ENCODE results near the gene ADGRD2.

The ADGRD2 gene

DNA sequence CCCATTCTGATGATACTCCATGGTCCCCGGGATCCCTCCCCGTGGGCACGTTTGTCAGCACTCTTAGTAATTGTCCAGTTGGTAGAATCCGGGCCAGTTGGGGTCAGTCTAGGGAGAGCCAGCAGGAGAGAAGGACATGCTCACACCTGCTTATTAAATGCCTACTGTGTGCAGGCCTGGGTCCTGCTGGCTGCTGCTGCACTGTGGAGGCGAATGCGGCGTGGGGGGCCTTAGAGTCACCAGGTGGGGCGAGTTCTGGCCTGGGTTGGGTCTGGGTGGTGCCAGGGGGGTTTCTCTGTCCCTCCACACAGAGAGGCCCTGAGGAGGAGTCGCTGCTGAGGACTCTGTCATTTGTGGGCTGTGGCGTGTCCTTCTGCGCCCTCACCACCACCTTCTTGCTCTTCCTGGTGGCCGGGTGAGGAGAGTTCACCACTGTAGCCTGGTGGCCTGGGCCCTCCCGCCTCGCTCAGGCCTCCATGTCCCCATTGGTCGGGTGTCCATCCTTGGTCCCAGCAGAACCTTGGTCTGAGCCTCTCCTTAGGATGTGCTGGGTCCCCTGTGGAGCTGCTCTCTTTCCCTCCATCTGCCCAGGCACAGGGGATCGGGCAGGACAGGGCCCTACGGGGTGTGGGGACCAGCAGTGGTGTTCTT is 17.3 kb downstream of the ADGRD2 start:
- Histone ChIP-seq H3K4me3 (no peak overlapping the region), H3K27ac (no peak overlapping the region)
- no peak for DNase-seq (ENCODE audit: low spot score)
- TF ChIP-seq, protein P1, sequence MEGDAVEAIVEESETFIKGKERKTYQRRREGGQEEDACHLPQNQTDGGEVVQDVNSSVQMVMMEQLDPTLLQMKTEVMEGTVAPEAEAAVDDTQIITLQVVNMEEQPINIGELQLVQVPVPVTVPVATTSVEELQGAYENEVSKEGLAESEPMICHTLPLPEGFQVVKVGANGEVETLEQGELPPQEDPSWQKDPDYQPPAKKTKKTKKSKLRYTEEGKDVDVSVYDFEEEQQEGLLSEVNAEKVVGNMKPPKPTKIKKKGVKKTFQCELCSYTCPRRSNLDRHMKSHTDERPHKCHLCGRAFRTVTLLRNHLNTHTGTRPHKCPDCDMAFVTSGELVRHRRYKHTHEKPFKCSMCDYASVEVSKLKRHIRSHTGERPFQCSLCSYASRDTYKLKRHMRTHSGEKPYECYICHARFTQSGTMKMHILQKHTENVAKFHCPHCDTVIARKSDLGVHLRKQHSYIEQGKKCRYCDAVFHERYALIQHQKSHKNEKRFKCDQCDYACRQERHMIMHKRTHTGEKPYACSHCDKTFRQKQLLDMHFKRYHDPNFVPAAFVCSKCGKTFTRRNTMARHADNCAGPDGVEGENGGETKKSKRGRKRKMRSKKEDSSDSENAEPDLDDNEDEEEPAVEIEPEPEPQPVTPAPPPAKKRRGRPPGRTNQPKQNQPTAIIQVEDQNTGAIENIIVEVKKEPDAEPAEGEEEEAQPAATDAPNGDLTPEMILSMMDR (IDR thresholded peaks at IDR 0.05): no peak

DNA sequence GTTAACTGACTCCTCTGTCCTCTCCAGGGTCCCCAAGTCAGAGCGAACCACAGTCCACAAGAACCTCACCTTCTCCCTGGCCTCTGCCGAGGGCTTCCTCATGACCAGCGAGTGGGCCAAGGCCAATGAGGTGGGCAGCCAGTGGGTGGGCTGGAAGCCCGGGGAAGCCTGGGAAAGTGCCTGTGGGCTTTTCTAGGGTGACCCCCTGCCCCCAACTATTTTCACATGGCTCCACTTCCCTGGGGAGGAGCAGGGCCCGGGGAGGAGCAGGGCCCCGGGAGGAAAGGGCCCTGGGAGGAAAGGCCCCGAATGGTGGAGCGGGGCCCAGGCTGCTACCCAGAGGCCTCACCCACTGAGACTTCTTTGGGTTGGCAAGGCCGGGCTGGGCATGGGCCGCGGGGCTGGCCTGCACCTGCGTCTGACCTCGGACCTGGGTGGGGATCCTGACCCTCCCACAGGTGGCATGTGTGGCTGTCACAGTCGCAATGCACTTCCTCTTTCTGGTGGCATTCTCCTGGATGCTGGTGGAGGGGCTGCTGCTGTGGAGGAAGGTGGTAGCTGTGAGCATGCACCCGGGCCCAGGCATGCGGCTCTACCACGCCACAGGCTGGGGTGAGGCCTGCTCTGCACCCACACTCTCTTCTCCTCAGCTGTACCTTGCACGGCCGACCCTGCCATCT is 17.9 kb downstream of the ADGRD2 start:
- Histone ChIP-seq H3K4me3 (no peak overlapping the region), H3K27ac (no peak overlapping the region)
- DNase-seq (ENCODE audit: low spot score): no peak
- TF ChIP-seq, protein P1 (IDR thresholded peaks at IDR 0.05): no peak

DNA sequence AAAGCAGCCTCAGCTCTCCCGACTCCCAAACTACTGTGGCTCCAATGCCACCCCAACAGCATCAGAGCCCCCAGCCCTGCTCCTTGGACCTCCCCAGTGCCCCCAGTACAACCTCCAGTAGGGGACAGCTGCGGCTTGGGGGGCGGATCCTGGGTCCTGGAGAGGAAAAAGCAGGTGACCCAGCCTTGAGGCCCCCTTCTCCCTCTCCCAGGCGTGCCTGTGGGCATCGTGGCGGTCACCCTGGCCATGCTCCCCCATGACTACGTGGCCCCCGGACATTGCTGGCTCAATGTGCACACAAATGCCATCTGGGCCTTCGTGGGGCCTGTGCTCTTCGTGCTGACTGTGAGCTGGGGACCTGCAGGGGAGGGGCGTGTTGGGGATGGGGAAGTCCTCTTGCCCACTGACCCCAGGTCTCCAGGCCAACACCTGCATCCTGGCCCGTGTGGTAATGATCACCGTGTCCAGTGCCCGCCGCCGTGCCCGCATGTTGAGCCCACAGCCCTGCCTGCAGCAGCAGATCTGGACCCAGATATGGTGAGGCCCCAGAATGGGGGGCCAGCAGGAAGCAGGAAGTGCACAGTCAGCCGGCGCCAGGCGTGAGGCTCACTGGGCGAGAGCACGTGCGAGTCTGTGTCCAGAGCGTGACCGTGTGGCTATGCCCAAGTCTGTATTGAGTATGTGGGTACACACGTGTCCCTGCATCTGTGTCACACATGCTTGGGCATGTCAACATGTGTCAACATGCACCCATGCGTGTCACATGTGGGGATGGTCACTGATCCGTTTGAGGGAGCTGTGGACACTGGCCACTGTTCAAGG is 19.0 kb downstream of the ADGRD2 start:
- TF ChIP-seq, protein P1 (IDR thresholded peaks at IDR 0.05): no peak
- no peak for DNase-seq (ENCODE audit: low spot score)
- H3K27ac ChIP-seq: no peak overlapping the region

DNA sequence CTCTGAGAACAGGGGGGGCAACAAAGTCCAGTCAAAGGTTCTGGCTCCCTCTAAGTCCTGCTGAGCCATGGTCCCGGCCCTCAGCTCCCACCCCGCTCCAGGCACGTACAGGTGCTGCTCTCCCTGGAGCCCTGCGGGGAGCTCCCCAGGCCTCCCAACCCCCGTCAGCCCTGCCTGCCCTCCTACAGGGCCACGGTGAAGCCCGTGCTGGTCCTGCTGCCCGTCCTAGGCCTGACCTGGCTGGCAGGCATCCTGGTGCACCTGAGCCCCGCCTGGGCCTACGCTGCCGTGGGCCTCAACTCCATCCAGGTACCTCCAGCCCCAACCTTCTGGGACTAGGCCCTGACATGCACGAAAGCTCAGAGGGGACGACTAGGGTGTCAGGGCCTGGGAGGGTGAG is 20.1 kb downstream of the ADGRD2 start:
- H3K27ac ChIP-seq: no peak overlapping the region
- H3K4me3 ChIP-seq: no peak overlapping the region
- DNase-seq (ENCODE audit: low spot score): no peak
- TF ChIP-seq, protein P1 (IDR thresholded peaks at IDR 0.05): no peak

More for the DNA sequence above, 19.0 kb downstream of the ADGRD2 start:
- no peak overlapping the region for H3K4me3 ChIP-seq

DNA sequence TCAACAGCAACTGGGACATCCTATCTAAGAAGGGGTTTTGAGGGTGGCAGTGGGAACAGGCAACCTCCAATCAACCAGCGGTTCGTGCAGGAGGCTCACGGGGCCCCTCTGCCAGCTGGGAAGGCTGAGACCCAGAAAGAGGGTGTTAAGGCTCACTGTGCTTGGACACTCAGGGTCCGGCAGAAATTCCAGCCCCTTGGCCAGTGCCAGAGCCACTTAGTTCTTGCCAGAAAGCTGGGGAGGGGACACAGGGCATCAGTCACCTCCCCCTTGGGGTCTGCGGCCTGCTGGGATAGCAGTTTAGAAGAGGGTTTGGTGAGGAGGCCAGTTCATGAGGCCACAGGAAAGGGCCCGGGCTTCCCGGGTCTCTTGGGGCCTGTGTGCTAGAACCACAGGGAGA is 20.5 kb downstream of the ADGRD2 start:
- Histone ChIP-seq H3K27ac (no peak overlapping the region), H3K4me3 (no peak overlapping the region)
- TF ChIP-seq, protein P1 (IDR thresholded peaks at IDR 0.05): no peak
- DNase-seq (ENCODE audit: low spot score): no peak

DNA sequence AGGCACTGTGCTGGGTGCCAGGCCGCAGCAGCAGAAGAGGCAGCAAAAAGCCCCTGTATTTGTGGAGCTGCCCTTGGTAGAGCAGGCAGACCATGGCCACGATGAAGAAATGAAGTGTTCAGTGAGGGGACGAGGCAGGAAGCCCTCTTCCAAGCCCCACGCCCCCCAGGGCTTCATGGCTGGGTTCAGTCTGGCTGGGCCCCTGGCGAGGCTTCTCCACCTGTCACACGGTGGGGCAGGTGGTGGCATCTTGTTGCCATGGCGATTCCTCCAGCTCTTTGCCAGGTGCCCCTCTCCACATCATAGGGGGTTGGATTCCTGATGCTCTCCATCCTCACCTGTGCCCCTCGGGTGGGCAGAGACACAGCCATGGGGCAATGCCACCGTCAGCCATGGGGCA is 21.5 kb downstream of the ADGRD2 start:
- Histone ChIP-seq H3K4me3 (no peak overlapping the region), H3K27ac (no peak overlapping the region)
- no peak for DNase-seq (ENCODE audit: low spot score)
- TF ChIP-seq, protein P1 (IDR thresholded peaks at IDR 0.05): no peak

Data from coronary artery (tissue), 2 donors.